GM12801 (cell line): ENCODE measurements around the gene PHACTR3.

Source experiments
- CTCF ChIP-seq: IDR thresholded peaks from one replicate; pipeline ENCODE4 v1.5.1; 2011; ENCODE audit warnings: control low read depth; ENCODE audit not compliant: insufficient read length; ENCODE audit errors: extremely low read depth

The PHACTR3 gene

GRCh38 chr20:59822291-59823029, 218.1 kb downstream of the PHACTR3 start:
- TF ChIP-seq CTCF = no peak

GRCh38 chr20:59823030-59823423, 218.7 kb downstream of the PHACTR3 start:
- no peak for TF ChIP-seq CTCF

- TF ChIP-seq CTCF = no peak
Measured at GRCh38 chr20:59823491-59824259, 219.3 kb downstream of the PHACTR3 start.

- no peak for TF ChIP-seq CTCF
Measured at GRCh38 chr20:59824711-59825562, 220.6 kb downstream of the PHACTR3 start.

GRCh38 chr20:59825563-59825920, 221.2 kb downstream of the PHACTR3 start:
- TF ChIP-seq CTCF = no peak

- no peak for TF ChIP-seq CTCF
Measured at GRCh38 chr20:59825944-59826759, 221.8 kb downstream of the PHACTR3 start.
